HG03103 (cell line): ENCODE measurements around the gene GRK6.

Experiments
- ATAC-seq: cut with Tn5 transposase; IDR thresholded peaks from one replicate; pipeline ENCODE4 v1.9.1; 2021; ENCODE audit warnings: low read depth; ENCODE audit not compliant: unreplicated experiment

GRK6 gene

DNA sequence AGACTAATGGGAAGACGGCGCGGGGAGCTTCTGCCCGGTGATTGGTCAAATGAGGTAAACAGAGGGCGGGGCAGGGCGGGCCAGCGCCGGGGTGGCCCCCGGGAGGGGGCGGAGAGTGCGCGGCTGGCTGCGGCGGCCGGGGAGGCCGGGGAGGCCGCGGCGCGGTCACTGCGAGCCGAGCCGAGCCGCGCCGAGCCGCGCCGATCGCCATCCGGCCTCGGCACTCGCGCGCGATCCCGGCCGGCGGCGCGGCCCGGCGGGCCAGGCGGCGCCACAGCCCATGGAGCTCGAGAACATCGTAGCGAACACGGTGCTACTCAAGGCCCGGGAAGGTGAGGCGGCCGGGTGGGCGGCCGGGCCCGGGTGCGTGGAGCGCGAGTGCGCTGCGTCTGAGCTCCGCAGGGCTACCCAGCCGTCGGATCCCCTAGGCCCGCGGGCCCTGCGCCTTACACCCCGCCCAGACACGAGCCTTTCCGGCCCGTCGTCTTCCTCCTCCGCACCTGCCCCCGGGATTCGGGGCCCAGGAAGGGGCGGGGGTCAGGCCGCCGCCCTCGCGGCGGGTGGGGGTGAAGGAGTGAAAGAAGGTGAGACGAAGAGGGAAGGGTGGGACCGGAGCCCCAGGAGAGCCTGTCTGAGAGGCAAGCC is at the start of gene GRK6:
Gene GRK6 (plus strand): TSS at position 111 of the 645 bp plus-strand sequence. CDS start 170 bp downstream, at position 281.
- peak; percentile 4 for ATAC-seq

DNA sequence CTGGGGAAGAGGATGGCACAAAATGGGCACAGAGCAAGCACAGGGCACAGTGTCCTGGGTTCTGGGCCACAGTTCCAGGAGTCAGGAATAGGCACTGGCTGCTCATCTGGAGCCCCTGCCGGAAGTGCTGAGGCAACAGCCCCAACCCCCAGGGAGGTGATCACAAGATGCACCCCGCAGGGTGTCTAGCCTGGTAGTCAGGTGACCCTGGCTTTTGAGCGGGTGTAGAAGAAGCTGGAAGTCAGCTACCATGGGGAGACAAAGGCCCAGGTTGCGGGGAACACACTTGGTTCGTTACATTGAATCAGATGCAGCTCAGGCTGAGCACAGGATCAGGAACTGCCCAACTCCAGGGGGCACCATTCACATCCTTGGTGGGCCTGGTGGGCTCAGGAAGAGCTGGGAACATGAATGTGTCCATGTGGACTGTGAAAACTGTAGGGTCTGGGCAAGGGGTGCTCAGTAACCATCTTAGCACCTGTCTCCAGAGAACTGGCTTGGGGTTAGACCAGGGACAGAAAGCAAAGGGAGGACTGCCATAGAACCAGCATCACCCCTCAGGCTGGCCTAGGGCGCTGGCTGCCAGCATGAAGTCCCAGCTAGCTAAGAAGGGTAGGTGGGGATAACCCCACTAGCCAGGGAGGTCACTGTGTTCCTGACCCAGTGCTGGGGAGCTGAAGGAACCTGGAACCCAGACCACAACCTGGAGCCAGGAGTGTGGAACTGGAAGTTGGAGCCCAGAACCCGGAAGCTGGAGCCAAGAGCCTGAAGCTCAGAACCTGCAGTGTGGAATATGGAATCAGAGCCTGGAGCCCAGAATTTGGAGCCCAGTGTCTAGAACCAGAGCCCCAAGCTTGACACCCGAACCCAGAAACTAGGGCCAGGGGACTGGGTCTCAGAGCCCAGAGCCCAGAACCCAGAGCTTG is 48.4 kb upstream of the GRK6 start:
- no peak for ATAC-seq

DNA sequence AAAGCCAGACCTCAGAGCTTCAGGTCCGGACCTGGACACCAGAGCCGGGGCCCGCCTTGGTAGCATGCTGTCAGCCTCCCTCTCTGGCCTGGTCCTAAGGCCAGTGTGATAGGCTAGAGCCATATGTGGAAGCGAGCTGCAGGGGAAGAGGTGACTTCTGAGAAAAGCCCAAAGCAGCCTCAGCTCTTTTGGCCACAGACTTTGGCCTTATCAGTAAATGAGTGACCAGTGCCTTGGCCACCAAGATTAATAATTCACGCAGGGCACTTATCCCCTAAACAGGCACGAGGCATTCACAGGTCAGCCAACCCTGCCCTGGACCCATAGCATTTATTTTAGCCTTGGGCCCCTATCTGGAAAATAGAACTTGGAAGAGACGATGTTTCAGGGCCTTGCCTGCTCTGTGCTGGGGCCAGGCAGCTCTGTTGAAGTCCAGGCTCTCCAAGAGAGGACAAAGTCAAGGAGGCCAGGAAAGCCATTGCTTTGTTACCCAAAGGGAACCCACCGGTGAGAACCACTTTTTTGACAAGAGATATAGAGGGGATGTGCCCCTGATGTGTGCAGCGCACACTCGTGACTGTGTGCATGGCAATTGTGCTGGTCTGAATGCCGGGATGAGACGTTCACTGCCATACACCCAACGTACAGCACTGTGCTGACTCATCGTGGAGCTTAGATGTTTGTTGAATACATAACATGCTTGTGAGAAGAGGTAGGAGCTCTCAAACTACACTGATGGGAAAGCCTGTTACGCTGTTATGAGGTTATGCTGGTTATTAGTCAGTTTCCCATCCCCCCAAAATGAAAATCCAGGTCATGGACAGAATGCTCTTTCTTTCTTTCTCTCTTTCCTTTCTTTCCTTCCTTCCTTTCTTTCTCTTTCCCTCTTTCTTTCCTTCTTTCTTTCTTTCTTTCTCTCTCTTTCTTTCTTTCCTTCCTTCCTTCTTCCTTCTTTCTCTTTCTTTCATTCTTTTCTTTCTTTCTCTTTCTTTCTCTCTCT is 47.3 kb upstream of the GRK6 start:
- ATAC-seq: no peak

DNA sequence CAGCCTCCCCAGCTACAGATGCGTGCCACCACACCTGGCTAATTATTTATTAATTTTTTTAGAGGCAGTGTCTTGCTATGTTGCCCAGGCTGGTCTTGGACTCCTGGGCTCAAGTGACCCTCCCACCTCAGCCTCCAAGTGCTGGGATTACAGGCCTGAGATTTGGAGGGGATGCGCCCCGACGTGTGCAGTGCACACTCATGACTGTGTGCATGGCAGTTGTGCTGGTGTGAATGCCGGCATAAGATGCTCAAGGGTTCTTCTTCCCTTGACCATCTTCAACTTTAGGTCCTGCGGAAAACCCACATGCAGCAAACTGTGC is 45.7 kb upstream of the GRK6 start:
- ATAC-seq: no peak

DNA sequence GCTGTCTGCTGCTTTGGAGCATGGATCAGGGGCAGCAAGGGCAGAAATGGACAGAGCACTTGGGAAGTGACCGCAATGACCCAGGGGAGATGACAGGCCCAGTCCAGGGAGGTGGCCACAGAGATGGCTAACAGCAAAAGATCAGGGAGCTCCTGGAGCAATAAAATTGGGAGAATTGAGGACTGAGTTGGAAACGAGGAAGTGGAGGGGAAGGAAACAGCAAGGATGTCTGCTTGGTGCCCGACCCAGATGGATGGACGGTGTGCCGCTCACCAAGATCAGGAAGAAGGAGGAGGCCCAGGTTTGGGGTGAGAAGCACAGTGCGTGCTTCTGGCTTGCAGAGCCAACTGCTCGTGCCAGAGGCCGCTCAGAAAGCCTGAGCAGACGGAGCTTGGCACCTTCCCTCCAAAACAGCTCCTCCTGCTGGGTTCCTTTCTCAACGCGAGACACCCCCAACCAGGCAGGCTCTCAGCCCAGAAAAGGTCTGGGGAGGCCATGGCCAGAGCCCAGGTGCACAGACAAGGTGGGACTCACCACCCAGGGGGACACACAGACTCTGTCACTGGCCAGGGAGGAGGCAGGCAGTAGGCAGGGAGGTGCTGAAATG is 44.0 kb upstream of the GRK6 start:
- ATAC-seq: no peak

DNA sequence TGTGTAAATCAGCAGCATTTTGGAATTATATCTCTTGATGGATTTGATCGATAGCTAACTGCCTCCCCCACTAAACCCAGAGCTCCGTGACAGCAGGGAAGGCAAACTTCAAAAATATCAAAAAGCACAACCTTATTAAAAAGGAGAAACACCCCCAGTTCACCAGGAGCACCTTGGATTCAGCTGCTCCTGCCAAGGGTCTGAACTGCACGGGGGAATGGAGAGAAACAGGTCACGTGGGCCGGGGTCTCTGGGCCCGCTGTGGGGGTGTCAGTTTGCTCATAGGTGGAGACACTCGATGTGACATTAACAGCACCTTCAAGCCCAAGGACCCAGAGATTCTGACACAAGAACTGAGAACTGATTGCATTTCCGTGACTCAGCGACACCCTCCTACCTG is 43.3 kb upstream of the GRK6 start:
- ATAC-seq: no peak

DNA sequence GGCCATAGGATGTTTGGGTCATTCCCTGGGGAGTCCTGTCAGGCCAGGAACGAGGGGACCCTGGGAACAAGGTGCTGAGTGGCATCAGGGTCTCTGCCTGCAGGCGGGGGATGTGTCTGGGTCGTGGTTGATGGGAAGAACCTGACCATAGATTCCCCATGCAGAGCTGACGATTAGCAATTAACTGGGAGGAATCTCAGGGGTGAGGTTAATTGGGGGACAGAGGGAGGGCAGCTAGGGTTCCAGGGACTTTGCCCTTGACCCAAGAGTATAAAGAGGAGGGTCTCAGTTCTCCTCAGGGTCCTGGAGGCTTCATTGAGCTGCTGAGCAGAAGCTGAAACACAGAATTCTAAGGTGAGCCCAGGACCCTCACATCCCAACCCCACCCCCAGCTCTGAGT is 42.3 kb upstream of the GRK6 start, which contains the start of gene SLC34A1:
Gene SLC34A1 (plus strand): TSS at position 301 of the 400 bp plus-strand sequence. CDS start 1,308 bp downstream, outside the sequence.
- no peak for ATAC-seq

DNA sequence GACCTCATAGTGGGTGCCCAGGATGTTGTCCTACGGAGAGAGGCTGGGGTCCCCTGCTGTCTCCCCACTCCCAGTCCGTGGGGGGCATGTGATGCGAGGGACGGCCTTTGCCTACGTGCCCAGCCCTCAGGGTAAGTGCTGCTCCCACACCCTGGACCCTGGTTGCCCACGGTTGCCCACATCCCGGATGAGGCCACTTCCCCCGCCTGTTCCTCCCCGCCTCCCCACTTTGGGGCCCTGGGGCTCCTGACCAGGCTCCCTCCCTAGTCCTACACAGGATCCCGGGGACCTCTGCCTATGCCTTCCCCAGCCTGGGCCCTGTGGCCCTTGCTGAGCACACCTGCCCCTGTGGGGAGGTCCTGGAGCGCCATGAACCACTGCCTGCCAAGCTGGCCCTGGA is 40.8 kb upstream of the GRK6 start:
- no peak for ATAC-seq

DNA sequence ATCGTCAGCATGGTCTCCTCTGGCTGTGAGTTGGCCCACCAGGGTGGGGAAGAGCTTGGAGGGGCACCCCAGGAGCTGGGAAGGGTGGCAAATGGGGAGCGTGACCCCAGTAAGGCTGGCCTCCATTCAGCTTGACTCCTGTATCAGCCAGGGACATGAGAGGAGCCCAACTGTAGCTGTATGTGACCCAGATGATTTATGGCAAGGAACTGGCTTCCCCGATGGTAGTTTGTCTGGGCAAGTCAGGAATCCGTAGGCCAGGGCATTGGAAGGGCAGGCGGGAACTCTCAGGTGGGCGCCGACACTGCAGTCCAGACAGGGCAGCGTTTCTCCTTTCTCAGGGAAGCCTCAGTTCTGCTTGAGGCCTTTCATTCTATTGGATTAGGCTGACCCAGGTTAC is 39.9 kb upstream of the GRK6 start:
- ATAC-seq: no peak

DNA sequence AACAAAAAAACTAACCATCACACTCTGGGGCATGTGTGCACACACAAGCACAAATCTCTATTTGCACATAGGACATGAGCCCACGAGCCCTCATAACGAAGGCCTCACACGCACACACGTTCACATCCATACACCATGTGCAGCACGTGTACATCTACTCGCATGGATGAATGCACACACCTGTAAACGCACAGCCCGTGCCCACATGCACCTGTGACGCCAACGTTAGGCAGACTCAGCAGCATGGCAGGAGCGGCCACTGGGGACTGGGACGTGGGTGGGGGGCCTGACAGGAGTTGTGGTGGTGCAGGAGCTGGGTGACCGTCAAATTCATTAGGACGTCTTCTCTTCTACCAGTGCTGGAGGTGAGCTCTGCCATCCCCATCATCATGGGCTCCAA is 39.1 kb upstream of the GRK6 start:
- ATAC-seq: no peak

DNA sequence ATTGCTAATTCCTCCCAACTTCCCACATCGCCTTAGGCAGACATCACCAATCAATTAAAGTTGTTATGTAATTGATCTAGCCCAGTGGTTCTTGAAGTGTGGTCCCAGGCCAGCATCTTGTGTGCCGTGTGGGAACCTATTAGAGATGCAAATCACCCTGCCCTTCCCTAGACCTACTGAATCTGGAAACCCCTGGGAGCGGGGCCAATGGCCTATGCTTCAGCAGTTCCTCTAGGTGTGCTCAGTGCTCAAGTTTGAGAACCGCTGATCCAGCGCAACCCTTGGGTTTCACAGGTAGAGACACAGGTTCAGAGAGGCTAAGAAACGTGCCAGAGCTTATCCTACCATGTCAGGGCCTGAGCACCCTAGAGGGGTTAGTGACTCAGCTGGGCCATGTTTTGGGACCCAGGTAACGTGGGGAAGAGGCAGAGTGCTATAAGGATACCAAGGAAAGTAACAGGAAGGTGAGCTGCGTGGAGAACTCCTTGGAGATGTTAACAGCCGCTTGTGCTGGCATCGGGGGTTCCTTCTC is 37.9 kb upstream of the GRK6 start:
- no peak for ATAC-seq

DNA sequence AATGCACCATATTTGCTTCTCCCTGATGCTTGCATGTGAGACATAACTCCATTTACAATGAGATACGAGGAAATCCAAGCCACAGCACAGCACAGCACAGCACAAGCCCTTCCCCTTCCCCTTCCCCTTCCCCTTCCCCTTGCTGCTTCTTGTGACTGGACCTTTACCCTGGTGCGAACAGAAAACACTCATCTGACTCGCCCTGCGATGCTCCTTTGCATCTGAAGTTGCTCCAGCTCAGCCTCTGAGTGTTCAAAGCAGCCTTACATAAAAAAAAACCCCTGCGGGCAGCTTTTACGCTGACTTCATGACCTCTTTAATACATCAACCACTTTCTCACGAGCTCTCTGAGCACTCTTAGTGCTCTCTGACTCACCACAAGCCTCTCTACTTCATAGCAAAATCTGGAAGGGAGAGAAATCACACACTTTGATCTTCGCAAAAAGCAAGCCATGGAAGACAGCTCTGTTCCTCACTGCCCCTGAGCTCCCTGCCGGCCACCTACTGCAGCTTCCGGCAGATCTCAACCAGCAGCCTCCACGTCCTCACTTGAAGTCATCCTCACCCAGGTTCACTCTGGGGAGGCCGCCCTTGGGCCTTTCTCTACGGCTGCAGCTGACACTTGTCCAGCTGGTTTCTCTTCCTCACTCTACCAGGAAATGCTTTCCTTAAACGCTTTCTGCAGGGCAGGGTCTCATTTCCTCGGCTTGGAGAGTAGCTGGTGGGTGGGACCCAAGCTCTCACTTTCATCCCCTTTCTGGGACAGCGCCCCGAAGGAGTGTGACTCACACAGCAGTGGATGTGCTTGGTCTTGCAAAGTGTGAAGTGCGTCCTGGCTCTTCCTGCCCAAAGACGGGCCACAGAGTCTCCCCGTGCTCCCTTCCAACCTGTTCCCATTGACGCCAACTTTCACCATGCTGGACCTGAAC is 37.0 kb upstream of the GRK6 start:
- ATAC-seq: peak; percentile 43

DNA sequence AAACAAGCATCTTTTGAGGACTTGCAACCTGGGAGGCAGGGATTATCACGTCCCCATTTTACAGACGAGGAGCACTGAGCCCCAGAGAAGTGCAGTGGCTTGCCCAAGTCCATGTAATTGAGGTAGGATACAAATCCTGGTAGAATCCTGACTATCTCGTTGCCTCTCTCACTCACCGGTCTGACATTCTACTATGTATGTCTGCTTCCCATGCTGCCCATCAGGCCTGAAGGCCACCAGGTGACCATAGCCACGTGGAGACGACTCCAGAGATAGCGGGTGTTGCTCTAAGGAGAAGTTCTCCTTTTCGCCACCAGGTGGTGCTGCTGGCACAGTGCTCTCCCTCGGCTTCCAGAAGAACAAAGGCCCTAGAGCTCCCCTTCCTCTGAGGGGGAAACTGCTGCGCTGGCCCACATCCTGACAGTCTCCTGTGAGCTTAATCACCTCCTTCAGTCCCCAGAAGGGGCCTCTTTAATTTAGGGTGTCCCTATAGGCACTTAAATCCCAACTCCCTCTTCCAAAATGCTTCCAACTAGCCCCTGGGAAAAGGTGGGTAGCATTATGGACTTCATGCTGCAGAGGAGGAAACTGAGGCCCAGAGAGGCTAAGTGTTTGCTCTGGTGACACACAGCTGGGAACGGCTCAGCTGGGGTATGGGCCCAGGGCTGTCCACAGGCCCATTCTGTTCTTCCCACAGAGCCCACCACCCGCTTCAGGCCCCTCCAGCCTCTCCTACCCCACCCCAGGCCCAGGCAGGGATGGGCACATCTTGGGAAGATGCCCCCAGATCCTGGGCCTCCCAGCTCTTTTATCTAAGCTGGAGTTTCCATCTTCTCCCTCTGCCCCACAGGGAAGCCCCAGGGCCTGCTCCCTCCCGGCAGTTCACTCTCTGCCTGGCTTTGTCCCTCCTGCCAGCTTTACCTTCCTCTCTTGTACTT is 35.8 kb upstream of the GRK6 start:
- ATAC-seq: peak; percentile 51

DNA sequence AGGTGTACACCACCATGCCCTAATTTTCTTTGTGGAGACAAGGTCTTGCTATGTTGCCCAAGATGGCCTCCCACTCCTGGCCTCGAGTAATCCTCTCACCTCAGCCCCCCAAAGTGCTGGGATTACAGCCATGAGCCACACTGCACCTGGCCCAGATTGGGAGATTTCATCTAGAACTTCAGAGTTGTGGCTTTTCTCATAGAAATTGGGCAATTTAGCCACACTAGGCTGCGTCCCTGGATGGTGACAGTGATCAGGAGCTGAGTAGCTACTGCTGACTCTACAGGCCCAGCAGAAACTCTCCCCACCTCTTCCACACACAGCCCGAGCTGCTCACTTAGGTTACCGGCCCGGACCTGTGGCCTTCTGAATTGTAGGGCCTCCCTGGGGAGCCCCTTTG is 33.7 kb upstream of the GRK6 start:
- ATAC-seq: no peak

DNA sequence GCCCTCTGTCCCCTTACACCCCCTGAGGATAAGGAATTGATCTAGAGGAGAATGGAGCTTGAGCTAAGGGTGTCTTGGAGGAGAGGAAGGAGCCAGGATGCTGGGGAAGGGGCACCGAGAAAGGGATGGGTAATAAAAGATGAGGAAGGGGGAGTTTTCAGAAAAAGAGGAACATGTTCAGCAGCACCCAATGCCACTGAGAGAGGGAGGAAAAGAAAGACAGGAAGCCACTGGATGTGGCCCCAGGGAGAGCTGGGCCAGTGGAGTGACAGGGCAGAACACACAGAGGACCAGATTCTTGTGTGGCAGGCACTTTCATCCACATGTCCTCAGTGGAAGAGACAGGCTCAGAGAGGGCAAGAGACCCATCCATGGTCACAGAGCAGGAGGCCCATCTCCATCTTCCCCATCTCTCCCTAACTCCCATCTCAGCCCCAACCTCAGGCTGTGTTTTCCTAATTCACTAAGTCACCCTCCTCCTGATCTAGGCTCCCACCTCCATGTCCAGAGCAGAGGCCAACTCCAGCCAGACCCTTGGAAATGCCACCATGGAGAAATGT is 33.2 kb upstream of the GRK6 start:
- ATAC-seq: no peak

DNA sequence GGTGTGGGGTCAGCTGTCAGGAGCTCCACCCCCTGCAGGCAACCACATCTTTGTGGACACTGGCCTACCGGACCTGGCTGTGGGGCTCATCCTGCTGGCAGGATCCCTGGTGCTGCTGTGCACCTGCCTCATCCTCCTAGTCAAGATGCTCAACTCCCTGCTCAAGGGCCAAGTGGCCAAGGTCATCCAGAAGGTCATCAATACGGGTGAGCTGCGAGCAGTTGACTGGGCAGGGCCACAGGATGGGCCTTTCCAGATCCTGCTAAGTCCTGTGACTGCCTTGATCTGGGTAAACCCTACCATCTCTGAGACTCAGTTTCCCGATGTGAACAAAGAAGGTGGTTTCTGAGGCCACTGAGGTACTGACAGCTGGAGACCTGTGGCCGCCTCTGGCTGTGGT is 32.5 kb upstream of the GRK6 start:
- no peak for ATAC-seq

DNA sequence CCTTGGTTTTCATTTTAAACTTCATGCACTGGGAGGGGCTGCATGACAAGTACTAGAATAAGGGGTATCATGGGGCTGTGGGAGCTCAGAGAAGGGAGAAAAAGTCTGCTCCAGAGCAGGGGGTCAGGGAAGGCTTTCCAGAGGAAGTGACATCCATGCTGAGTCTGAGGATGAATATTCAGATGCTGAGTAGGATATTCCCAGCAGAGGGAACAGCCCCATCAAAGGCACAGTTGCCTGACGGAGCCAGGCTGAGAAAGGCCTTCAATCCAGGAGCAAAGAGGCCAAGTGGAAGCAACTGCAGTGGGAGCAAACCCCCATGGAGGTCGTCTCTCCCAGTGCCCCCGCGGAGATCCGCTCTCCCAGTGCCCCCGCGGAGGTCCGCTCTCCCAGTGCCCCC is 30.4 kb upstream of the GRK6 start:
- no peak for ATAC-seq

DNA sequence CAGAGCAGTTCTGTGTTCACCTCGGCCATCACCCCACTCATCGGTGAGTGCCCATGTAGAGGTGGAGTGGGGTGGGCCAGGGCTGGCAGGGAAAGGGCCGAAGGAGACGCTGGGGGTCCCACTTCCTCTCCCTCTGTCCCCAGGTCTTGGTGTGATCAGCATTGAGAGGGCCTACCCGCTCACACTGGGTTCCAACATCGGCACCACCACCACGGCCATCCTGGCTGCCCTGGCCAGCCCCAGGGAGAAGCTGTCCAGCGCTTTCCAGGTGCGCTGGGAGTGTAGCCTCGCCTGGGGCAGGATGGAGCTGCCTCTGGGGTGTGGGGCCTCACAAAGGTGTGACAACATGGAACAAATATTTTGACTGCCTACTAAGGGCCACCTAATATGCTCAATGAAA is 29.7 kb upstream of the GRK6 start:
- no peak for ATAC-seq
